GM18951 (cell line): ENCODE measurements around the gene KDSR.

Source experiments
- POLR2A ChIP-seq: IDR thresholded peaks from 4 replicates; pipeline ENCODE4 v1.6.1; 2011; ENCODE audit warnings: mild to moderate bottlenecking; ENCODE audit not compliant: insufficient read length, insufficient read depth; ENCODE audit errors: extremely low read depth
- in situ Hi-C: fragments of 300-500 bp; cut with MboI; formaldehyde crosslinking; loops from one replicate; pipeline ENCODE4 v1.12.0; 2022; ENCODE audit warnings: low sequenced_read_pairs, mixed read lengths, inconsistent platforms; ENCODE audit not compliant: unreplicated experiment

KDSR gene

DNA sequence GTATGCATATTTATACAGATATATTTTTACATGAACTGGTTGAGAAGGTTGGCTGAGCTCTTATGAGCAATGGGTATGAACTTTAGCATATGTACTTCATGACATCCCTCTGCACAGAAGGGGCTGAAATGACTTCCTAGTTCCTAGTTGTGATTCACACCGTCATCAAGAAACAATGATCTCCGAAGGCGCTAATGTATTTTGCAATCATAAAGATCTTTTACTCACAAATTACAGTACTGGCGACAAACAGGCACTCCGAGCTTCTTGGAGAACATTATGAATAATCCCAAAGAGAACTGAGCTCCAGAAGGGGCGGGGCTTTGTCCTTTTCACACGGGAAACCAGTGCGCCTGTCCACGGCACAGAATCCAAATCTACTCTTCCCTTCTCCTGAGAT lies 65.6 kb downstream of the KDSR start:
- in situ Hi-C loops = no loop called here

DNA sequence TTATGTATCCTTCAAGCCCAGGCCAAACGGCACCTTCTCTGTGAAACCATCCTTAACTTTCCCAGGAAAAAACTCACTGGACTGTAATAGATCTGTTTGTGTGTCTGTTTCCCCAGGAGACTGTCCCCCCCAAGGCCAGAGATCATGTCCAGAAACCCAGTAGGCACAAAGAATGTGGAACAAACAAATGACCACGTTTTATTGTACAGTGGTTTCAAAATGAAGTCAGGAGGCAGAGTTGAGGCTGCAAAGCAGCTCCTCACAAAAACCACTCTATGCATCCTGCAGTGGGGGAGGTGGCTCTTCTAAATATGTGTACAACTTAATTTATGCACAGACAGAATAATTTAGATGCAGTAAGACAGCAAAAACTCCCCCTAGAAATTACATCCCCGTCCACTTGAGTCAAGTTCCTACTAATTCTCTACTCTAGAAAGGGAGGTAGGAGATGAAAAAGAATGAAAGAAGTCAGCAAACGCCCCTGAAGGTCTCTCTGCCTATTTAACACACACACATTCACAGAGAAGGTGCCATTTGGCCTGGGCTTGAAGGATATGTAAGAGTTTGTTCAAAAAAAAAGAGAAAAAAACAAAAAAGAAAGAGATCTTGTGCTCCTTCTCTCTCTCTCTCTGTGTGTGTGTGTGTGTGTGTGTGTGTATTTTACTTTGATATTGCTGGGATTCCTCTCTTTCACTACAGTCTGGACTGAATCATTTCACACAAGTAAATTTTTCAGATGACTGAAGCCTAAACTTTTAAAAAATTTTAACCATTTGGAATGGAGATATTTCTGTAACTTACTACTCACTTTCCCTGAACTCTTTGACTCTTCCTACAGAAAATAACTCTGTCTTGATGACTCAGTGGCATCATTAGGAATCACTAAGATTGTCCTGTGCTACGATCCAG lies 66.9 kb downstream of the KDSR start:
- in situ Hi-C loops = no loop called here
- no peak for TF ChIP-seq POLR2A

More for the DNA sequence above, 65.6 kb downstream of the KDSR start:
- TF ChIP-seq POLR2A = no peak

DNA sequence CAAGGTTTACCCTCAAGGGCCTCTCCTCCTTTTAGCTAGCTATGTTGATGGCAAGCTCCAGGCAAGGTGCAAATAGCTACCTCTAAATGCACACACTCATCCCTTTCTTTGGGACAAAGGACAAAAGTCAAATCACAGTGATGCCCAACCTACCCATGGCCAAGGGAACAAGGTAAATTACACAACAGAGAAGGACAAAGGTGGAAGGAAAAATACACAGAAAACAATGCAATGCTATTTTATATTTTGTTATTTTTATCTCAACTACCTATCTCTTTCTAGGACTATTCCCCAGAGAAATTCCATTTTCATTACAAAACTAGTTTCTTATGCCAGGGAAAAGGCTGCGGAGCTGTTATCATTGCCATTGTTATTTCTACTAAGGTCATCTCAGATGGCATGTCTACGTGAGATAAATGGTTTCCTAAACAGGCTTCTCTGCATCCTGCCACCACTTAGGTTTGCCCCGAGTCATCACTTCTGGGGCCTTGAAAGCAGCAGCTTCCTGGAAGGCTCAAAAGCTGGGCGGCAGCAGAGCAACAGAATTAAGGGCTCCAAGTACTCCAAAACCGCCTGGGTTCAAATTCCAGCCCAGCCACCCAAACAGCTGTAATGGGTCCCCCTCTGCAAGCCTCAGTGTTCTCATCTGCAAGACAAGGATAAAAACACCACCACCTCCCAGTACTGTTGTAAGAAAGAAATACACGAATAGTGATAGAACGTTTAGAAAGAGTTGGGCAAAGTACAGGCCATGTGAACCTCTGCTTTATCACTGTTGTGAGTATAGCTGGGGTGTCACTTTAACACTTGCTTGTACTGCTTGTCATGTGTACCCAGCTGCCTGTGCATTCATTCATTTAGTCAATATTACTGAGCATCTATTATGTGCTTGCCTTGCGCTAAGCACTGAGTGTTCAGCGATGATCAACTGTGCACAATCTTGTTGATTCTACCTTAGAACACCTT lies 68.3 kb downstream of the KDSR start:
- in situ Hi-C loops = no loop called here
- TF ChIP-seq POLR2A = no peak

DNA sequence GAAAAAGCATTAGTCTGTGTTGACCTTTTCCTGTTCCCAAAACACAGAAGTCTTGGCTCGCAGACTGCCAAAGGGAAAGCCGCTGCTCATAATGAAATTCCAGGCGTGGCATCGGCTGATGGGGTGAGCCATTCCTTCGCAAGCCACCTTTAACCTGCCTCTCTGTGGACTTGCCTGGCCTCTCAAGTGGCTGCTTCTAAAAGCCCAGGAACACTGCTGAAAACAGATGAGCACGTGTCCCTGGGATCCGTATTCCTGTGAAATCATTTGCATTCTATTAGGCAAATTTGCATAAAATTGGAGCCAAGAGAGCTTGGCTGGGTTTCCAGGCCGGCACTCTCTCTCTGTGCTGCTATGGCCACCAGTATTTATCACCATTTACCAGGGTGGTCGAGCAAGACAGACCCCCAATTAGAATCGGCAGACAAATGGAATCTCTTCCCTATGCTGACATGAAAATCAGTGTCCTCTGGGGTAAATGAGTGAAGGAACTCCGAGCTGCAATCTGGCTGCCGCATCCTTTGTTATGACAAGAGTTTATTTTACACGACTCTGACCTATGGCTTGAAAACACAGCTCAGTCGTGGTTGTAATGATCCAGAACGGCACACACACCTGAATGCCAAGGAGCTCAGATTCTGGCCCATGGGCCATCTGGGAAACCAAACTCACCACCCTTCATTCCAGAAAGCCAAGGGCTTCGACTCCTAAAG lies 69.2 kb downstream of the KDSR start:
- no peak for TF ChIP-seq POLR2A
- in situ Hi-C loops = no loop called here

DNA sequence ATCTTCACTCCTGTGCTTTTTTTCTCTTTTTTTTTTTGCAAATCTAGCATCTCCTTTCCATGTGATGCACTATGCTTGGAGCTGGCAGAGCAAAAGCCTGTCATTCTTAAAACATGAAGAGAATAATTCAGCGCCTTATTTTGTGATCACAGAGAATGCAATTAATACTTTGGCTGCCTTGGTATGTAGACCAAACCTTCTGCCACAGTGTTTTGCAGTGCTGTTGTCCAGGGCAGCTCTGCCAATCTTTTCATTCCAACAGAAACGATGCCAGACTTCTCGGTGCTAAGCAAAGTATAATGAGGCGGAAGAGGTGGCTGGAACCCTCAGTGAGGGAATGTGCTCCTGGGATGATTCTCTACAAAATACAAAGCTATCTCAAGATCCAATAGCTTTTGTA lies 73.1 kb downstream of the KDSR start:
- in situ Hi-C loops = no loop called here

DNA sequence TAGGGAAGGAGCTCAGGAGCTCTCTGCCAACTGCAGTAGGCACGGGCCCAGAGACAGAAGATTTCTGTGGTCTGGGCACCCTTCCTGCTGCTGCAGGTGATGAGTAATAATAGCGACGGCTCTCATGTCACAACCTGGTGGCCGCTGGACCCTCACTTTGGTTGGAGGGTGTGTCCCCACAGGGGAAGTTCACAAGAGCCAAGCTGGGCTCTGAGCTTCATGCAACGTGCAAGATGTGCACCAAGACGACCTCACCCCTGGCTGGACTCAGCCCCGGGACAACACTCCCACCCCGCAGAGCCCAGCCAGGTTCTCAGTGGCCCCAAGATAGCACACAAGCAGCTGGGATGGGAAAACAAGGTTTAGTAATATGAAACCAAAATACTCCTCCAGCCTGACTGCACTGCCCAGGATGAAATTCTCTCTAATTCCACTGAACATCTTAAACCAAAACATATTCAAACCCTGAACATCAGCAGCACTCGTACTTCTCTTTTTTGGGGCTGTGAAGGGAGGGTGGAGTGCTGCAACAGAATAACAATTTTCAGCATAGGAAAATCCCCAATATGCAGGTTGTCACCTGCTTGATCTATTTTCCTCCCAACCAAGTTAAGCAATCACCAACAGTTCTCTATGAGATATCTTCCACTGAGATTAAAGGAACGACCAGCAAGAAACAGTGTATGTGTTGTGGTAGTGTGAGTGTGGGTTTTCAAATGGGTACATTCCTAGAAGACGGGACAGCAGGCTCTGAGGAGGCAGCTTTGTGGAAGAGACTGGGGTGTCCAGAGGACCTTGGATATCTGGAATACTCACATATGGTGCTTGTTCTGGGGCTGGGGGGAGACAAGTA lies 73.9 kb downstream of the KDSR start:
- TF ChIP-seq POLR2A = peak; percentile 14
- in situ Hi-C loops = no loop called here

More for the DNA sequence above, 73.1 kb downstream of the KDSR start:
- TF ChIP-seq POLR2A = no peak

DNA sequence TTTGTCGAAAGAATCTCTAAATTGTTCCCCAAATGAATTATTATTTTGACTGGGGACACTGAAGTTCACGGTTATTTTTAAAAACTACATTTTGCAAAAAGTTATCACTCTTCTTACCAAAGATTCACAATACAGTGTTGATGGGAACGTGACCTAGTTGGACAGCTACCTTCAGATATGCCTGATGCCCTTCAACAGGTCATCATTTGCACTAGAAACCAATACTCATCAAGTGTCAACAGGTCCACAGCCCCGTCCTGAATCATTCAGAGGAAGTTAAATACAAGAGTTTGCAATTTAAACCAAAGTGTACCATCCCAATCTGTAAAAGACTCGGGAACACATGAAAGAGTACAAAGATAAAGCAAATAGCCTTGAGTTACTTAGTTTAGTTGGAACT lies 75.7 kb downstream of the KDSR start:
- in situ Hi-C loops = no loop called here
- TF ChIP-seq POLR2A = no peak

DNA sequence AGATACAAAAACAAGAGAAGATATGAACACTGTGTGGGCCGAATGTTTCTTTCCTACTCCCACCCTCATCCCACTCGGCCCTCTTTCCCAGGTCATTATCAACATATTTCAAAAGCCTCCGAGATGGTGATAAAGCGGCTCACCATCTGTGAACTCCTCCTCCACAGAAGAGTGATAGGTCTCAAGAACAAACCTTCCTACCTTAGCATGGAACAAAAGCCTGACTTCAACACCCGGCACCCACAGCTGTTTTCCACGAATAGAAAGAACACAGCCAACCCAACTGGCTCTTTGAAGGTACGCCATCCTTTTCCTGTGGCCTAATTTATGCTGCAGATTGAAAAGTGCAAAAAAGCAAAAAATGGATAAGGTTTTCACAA lies 76.2 kb downstream of the KDSR start:
- in situ Hi-C loops = no loop called here
- TF ChIP-seq POLR2A = no peak

DNA sequence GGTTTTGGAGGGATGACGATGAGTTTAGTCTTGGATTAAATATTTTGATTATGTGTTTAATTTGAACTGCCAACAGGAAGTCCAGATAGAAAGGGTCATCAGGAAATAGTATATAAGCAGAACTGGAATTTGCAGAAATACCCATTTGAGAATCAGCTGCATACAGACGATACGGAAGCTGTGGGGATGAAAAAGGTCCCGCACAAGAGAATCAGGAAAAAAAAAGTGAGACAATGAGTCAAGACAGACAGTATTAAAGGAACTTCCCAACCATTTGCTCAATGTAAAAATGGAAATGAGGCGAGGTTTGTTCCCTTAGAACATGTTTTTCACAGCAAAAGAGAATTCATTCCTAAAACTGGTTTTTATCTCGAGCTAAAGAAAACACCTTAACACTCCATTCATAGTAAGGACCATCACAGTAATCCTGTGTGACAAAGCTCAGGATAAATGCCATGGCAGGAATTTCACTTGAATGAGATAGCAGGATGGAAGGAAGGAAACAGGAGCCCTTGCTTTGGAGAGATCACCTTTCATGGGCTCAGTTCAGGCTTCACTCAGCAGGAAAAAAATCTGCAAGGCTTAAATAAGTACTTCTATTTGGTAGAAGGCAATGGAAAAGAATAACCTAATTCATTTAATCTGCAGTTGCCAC lies 76.7 kb downstream of the KDSR start:
- in situ Hi-C loops = no loop called here
- TF ChIP-seq POLR2A = no peak

DNA sequence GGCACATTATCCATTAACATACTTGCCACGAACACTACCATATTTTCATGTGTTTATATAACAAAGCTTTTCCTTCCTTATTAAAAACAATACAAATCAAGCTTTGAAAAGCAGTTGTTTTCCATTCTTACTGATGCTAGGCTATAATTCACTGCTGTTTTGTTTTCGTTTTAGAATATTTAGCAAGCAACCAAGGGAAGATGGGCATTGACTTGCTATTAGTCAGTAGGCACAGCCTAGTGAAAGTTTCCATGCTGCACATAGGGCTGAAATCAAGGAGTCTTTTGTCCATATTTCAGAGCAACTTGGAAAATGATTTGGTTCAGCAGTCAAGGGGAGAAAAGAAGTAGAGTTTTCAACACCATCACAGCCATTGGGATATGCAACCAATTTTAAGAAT lies 78.7 kb downstream of the KDSR start:
- TF ChIP-seq POLR2A = no peak
- in situ Hi-C loops = no loop called here

DNA sequence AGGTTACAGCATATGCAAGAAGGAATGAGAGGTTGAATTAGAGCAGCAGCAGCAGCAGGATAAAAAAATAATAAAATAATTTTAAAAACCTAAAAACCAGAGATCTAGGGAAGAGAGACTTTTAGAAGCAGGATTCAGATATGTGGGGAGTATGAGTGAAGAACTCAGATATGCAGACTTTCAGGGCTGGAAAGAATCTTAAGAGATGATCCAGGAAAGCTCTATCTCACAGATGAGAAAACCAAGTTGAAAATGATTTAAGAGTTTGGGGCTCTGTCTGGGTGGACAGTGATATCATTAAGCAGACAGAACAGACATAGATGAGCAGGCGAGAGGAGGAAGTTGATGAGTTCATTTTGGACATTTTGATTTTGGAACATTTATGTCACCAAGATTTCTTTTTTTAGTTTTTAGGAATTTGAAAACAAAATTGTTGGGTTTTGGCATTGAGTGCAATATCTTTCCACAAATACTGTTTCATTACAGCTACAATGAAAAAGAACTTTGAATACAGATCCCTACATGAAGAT lies 79.2 kb downstream of the KDSR start:
- no peak for TF ChIP-seq POLR2A
- in situ Hi-C loops = no loop called here
